Bronchial epithelial cell (primary cell): ENCODE measurements around the gene DPP10. TPM values are rescaled to one million over a fixed set of nuclear protein-coding genes. Genes with fewer than 3 reads are reported as not detected.

Experiments used
- DNase-seq: peaks from one replicate; pipeline ENCODE4 v3.0.0-alpha.2; 2010; ENCODE audit warnings: low read depth
- FAIRE-seq: peaks from 2 replicates; lab custom pipeline; 2011; peaks lifted over from hg19 to GRCh38; lab: Jason Lieb, UNC
- H3K27me3 ChIP-seq: 2 replicates; pipeline ENCODE4 v1.5.1; 2011; ENCODE audit warnings: low read length; ENCODE audit not compliant: control insufficient read depth, insufficient read depth
- H3K36me3 ChIP-seq: 2 replicates; pipeline ENCODE4 v1.5.1; 2011; ENCODE audit warnings: low read length; ENCODE audit not compliant: control insufficient read depth, insufficient read depth
- H3K4me3 ChIP-seq: 2 replicates; pipeline ENCODE4 v1.5.1; 2011; ENCODE audit warnings: mild to moderate bottlenecking, low read depth, low read length, control low read depth
- total RNA-seq: library from RNA; depleted of rRNA; stranded (reverse); fragments of >200 nt; gene quantifications from 2 replicates; pipeline ENCODE4 v1.2.1, GENCODE V29; 2014
- TF ChIP-seq, protein P1 (sequence below): IDR thresholded peaks from 2 replicates; pipeline ENCODE4 v1.5.1; 2011; ENCODE audit warnings: mild to moderate bottlenecking, moderate library complexity, low read length, control low read depth, inconsistent platforms; ENCODE audit not compliant: insufficient read depth, severe bottlenecking

The DPP10 gene
- total RNA-seq, 1 donor from 2014 or later = 0.26 TPM

DNA sequence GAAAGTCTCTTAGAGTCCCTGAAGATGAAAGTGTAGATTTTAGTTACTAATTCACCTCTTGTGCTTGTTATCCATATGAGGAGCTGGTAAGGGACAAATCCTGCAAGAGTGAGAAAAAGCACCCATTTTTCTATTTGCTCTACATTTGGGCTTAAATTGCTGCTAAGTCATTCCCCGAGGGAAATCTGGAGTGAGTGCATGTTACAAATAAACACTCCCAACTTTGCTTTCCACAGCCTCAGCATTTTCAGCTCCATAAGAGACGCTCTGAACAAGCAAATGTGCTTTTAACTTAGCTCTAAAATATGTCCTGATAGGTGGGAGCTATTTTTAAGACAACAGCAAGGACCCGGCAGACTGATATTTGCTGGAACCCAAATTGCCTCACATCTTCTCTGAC is 126.7 kb downstream of the DPP10 start:
- DNase-seq = no peak

DNA sequence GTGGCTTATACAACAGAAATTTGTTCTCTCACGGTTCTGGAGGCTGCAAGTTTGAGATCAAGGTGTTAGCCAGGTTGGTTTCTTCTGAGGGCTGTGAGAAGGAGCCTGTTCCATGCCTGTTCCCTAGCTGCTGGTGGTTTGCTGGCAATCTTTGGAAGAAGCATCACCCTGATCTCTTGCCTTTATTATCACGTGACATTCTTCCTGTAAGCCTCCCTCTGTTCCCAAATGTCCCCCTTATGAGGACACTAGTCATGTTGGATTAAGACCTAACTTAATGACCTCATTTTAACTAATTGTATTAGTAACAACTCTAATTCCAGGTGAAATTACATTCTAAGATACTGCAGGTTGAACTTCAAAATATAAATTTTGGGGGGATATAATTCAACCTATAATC is 135.2 kb downstream of the DPP10 start:
- Histone ChIP-seq H3K27me3 (no peaks in the 10 kb centered on the region), H3K36me3 (no peaks in the 10 kb centered on the region), H3K4me3 (no peak overlapping the region)
- TF ChIP-seq, protein P1, sequence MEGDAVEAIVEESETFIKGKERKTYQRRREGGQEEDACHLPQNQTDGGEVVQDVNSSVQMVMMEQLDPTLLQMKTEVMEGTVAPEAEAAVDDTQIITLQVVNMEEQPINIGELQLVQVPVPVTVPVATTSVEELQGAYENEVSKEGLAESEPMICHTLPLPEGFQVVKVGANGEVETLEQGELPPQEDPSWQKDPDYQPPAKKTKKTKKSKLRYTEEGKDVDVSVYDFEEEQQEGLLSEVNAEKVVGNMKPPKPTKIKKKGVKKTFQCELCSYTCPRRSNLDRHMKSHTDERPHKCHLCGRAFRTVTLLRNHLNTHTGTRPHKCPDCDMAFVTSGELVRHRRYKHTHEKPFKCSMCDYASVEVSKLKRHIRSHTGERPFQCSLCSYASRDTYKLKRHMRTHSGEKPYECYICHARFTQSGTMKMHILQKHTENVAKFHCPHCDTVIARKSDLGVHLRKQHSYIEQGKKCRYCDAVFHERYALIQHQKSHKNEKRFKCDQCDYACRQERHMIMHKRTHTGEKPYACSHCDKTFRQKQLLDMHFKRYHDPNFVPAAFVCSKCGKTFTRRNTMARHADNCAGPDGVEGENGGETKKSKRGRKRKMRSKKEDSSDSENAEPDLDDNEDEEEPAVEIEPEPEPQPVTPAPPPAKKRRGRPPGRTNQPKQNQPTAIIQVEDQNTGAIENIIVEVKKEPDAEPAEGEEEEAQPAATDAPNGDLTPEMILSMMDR = no peak
- DNase-seq (no peak), FAIRE-seq (no peak)

More for the DNA sequence above, 126.7 kb downstream of the DPP10 start:
- Histone ChIP-seq H3K27me3 (no peaks in the 10 kb centered on the region), H3K4me3 (no peak overlapping the region), H3K36me3 (no peaks in the 10 kb centered on the region)
- TF ChIP-seq, protein P1 = no peak
- no peak for FAIRE-seq

DNA sequence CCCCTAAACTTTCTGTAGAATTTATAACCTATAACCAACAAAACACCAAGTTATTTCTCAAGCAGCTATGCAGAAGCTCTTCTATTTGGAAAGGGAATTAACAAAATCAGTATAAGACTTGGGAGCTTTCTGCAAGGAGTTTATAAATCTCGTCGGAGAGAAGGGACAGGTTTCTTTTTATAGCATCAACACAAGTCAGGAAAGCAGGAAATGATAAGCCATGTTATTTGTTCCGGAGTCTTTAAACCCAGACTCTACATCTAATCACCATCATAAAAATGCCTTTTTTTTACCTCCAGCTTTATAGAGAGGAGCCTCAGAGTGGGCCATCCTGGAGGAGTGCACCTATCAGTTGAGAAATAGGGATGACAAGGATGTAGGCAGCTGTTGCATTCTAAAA is 137.1 kb downstream of the DPP10 start:
- no peak overlapping the region for H3K4me3 ChIP-seq
- TF ChIP-seq, protein P1 = no peak
- FAIRE-seq (no peak), DNase-seq (no peak)
- no peaks in the 10 kb centered on the region for H3K36me3 ChIP-seq
- H3K27me3 ChIP-seq = no peaks in the 10 kb centered on the region

DNA sequence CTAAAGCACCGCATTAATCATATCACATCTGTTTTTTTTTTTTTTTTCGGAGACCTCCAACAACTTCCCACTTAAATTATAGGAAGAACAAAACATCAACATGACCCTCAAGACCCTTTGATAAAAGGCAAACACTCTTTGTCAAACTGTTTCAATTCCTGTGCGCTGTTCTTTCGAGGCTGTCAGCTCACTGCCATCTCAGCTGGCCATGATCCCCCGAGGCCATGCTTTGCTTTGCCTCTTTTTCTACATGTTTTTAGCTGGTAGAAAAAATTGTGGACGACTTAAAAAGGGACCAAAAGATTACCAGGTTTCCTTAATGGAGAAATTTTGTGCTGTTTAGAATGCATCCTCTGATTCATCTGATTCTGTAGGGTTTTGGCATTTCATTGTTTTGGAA is 138.2 kb downstream of the DPP10 start:
- TF ChIP-seq, protein P1 = no peak
- Histone ChIP-seq H3K27me3 (no peaks in the 10 kb centered on the region), H3K4me3 (no peak overlapping the region), H3K36me3 (no peaks in the 10 kb centered on the region)
- DNase-seq (no peak), FAIRE-seq (no peak)

DNA sequence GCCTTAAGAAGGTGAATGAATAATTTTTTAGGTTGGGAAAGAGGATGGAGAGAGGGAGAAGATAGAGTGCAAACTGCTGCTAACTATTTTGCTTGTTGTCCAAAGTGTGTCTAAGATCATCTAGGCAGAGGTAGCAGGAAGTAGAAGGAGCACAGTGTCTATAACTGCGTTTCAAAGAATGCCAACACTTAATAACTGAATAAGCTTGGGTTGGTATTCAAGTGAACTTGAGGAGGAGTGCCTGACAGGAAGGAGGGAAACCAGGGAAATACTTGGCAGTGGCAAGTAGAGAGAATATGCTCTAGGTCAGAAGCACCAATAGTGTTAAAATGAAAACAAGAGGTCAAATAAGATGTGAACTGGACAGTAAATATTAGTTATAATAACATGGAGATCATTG is 155.9 kb downstream of the DPP10 start:
- FAIRE-seq (no peak), DNase-seq (no peak)
- Histone ChIP-seq H3K27me3 (no peaks in the 10 kb centered on the region), H3K4me3 (no peak overlapping the region), H3K36me3 (no peaks in the 10 kb centered on the region)
- TF ChIP-seq, protein P1 = no peak

DNA sequence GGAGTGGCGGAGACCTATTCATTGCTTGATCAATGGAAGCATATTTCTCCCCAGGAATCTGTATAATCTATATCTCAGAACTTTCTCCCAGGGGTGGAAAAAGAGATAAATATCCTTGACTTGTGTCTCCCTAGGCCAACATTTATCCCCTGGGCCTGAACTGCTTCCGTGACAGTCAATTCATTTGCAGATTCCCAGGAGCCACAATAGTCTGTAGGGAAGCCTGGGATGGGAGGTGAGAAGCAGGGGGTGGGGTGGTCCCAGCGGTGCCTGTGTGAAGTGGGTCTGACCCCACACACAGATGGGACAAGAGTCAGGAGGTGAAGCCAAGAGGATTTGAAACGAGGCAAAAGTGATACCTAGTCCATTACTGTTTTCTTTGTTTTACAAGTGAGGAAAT is 166.8 kb downstream of the DPP10 start:
- H3K27me3 ChIP-seq = no peaks in the 10 kb centered on the region
- no peak overlapping the region for H3K4me3 ChIP-seq
- TF ChIP-seq, protein P1 = no peak
- FAIRE-seq (no peak), DNase-seq (no peak)
- H3K36me3 ChIP-seq = no peaks in the 10 kb centered on the region
